Natural killer cell (primary cell): ENCODE data around the gene FUT8. TPM values are rescaled to one million over a fixed set of nuclear protein-coding genes. Genes with fewer than 3 reads are reported as not detected.

Experiments
- ATAC-seq, 3 donors: fragments of 150-1000 bp in 2 of 3; fragments of 200-7000 bp in 1 of 3; cut with Tn5 transposase; 1 replicate in 1 of 3; 2 replicates in 2 of 3; pipeline ENCODE4 v1.10.0; 2021; ENCODE audit warnings: mild to moderate bottlenecking in 2 of 3, moderate library complexity in 2 of 3
- DNase-seq, 2 donors: peaks; one replicate each; pipeline versions ENCODE4 v3.0.0 to v3.0.0-alpha.2; 2013 to 2021; ENCODE audit warnings: mixed read lengths in 1 of 2
- H3K27ac ChIP-seq: one replicate; pipeline ENCODE4 v1.5.1; 2013; ENCODE audit warnings: mild to moderate bottlenecking, low read length
- H3K27me3 ChIP-seq: one replicate; pipeline ENCODE4 v1.6.1; 2013; ENCODE audit warnings: low read length; ENCODE audit not compliant: control insufficient read depth, insufficient read depth
- H3K36me3 ChIP-seq: one replicate; pipeline ENCODE4 v1.6.1; 2013; ENCODE audit warnings: low read length; ENCODE audit not compliant: control insufficient read depth, insufficient read depth
- H3K4me1 ChIP-seq: one replicate; pipeline ENCODE4 v1.6.1; 2013; ENCODE audit warnings: low read length; ENCODE audit not compliant: control insufficient read depth, insufficient read depth
- H3K4me3 ChIP-seq: one replicate; pipeline ENCODE4 v1.5.1; 2013; ENCODE audit warnings: low read length
- H3K9me3 ChIP-seq: one replicate; pipeline ENCODE4 v1.6.1; 2013; ENCODE audit warnings: low read length; ENCODE audit not compliant: control insufficient read depth, insufficient read depth
- H3K27ac Mint-ChIP-seq, 2 donors: one replicate each; pipeline ENCODE4 v1.8.0; 2022; ENCODE audit warnings: mild to moderate bottlenecking in 2 of 2, mixed read lengths in 2 of 2, moderate library complexity in 1 of 2
- H3K27me3 Mint-ChIP-seq, 2 donors: one replicate each; pipeline ENCODE4 v1.8.0; 2022; ENCODE audit warnings: low read depth in 2 of 2, mixed read lengths in 2 of 2
- H3K36me3 Mint-ChIP-seq: one replicate; pipeline ENCODE4 v1.8.0; 2022; ENCODE audit warnings: mixed read lengths
- H3K4me1 Mint-ChIP-seq, 2 donors: one replicate each; pipeline ENCODE4 v1.8.0; 2022; ENCODE audit warnings: mixed read lengths in 2 of 2
- H3K4me3 Mint-ChIP-seq: one replicate; pipeline ENCODE4 v1.8.0; 2022; ENCODE audit warnings: mild to moderate bottlenecking, moderate library complexity, mixed read lengths
- H3K9me3 Mint-ChIP-seq, 2 donors: one replicate each; pipeline ENCODE4 v1.8.0; 2022; ENCODE audit warnings: mixed read lengths in 2 of 2
- WGBS: methylation state at CpG from one replicate; pipeline ENCODE4 v1.1.7; 2013; ENCODE audit warnings: missing lambda C conversion rate; ENCODE audit not compliant: insufficient coverage; 5-methylcytosine and 5-hydroxymethylcytosine counted together
- intact Hi-C: fragments of 100-400 bp; cut with micrococcal nuclease; formaldehyde crosslinking; loops from one replicate; pipeline ENCODE4 v1.14.2; 2022
- total RNA-seq, 4 donors: library from RNA; stranded (reverse); fragments of 120-200 nt in 1 of 4; gene quantifications; one replicate each; pipeline versions ENCODE4 v1.2.3 to v1.2.4, GENCODE V29; 2013 to 2022
- TF ChIP-seq, protein P1 (sequence below): fragments of 200-600 bp; IDR thresholded peaks from one replicate; pipeline ENCODE4 v1.8.0; 2022; ENCODE audit warnings: antibody characterized with exemption

The FUT8 gene
- total RNA-seq, 3 donors from 2014 or later (not counting 1 experiment from before 2014, with no cell fraction given): 20.7 to 29.2 (median 21.2) TPM

DNA sequence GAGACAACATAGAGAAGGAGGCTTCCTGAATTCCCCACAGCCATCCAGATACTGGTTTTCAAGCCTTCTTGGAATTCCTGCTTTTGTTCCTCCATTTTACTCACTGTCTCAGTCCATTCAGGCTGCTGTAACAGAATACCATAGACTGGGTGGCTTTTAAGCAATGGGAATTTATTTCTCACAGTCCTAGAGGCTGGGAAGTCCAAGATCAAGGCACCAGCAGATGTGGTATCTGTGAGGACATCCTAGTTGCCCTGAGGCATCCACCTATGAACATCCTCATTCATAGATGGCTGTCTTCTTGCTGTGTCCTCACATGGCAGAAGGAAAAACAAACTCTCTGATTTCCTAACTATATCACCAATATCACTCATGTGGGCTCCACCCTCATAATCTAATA lies 374.9 kb downstream of the FUT8 start:
- Mint-ChIP-seq H3K27ac (no peak overlapping the region), H3K9me3 (no peaks in the 10 kb centered on the region), H3K4me1 (no peaks in the 10 kb centered on the region)

GRCh38 chr14:65788876-65789275 lies 376.3 kb downstream of the FUT8 start:
- WGBS: 91% methylated on average over 3 of the region's 5 CpGs
- Mint-ChIP-seq H3K4me3 (no peak overlapping the region), H3K36me3 (no peaks in the 10 kb centered on the region), H3K27ac (peak overlapping the region in 1 of 2 donors; percentile 19), H3K27me3 (peaks cover 30 to 36% of the 10 kb centered on the region in 2 donors), H3K9me3 (no peaks in the 10 kb centered on the region), H3K4me1 (no peaks in the 10 kb centered on the region)
- H3K9me3 ChIP-seq: peaks cover 12% of the 10 kb centered on the region
- TF ChIP-seq, protein P1, sequence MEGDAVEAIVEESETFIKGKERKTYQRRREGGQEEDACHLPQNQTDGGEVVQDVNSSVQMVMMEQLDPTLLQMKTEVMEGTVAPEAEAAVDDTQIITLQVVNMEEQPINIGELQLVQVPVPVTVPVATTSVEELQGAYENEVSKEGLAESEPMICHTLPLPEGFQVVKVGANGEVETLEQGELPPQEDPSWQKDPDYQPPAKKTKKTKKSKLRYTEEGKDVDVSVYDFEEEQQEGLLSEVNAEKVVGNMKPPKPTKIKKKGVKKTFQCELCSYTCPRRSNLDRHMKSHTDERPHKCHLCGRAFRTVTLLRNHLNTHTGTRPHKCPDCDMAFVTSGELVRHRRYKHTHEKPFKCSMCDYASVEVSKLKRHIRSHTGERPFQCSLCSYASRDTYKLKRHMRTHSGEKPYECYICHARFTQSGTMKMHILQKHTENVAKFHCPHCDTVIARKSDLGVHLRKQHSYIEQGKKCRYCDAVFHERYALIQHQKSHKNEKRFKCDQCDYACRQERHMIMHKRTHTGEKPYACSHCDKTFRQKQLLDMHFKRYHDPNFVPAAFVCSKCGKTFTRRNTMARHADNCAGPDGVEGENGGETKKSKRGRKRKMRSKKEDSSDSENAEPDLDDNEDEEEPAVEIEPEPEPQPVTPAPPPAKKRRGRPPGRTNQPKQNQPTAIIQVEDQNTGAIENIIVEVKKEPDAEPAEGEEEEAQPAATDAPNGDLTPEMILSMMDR: no peak
- no peak overlapping the region for H3K4me3 ChIP-seq
- peaks cover 29% of the 10 kb centered on the region for H3K27me3 ChIP-seq
- DNase-seq (no peak), ATAC-seq (no peak)
- no peak overlapping the region for H3K27ac ChIP-seq
- peaks cover 27% of the 10 kb centered on the region for H3K4me1 ChIP-seq
- intact Hi-C loops: no loop called here
- H3K36me3 ChIP-seq: no peaks in the 10 kb centered on the region

More for the DNA sequence above, 374.9 kb downstream of the FUT8 start:
- no peak overlapping the region for H3K4me3 ChIP-seq
- Mint-ChIP-seq H3K27me3 (peaks cover 39 to 47% of the 10 kb centered on the region in 2 donors), H3K36me3 (no peaks in the 10 kb centered on the region), H3K4me3 (no peak overlapping the region)
- intact Hi-C loops: no loop called here
- peaks cover 12% of the 10 kb centered on the region for H3K9me3 ChIP-seq
- TF ChIP-seq, protein P1: no peak
- ATAC-seq: no peak
- DNase-seq: no peak
- H3K36me3 ChIP-seq: no peaks in the 10 kb centered on the region
- peaks cover 29% of the 10 kb centered on the region for H3K27me3 ChIP-seq
- H3K4me1 ChIP-seq: peaks cover 25% of the 10 kb centered on the region
- H3K27ac ChIP-seq: no peak overlapping the region

- H3K27me3 Mint-ChIP-seq: peaks cover 28 to 31% of the 10 kb centered on the region in 2 donors
- intact Hi-C loops: no loop called here
- no peaks in the 10 kb centered on the region for H3K36me3 Mint-ChIP-seq
- TF ChIP-seq, protein P1: no peak
- H3K27ac Mint-ChIP-seq: no peak overlapping the region
- no peak for ATAC-seq
- H3K27me3 ChIP-seq: peaks cover 30% of the 10 kb centered on the region
- no peaks in the 10 kb centered on the region for H3K9me3 Mint-ChIP-seq
- DNase-seq: no peak
- H3K4me3 ChIP-seq: no peak overlapping the region
- 87% methylated on average over 14 of the region's 14 CpGs for WGBS
- H3K27ac ChIP-seq: no peak overlapping the region
- H3K4me1 Mint-ChIP-seq: no peaks in the 10 kb centered on the region
- peaks cover 27% of the 10 kb centered on the region for H3K4me1 ChIP-seq
- peaks cover 12% of the 10 kb centered on the region for H3K9me3 ChIP-seq
- no peaks in the 10 kb centered on the region for H3K36me3 ChIP-seq
- H3K4me3 Mint-ChIP-seq: no peak overlapping the region
Observed at GRCh38 chr14:65789363-65789762, 376.8 kb downstream of the FUT8 start.

DNA sequence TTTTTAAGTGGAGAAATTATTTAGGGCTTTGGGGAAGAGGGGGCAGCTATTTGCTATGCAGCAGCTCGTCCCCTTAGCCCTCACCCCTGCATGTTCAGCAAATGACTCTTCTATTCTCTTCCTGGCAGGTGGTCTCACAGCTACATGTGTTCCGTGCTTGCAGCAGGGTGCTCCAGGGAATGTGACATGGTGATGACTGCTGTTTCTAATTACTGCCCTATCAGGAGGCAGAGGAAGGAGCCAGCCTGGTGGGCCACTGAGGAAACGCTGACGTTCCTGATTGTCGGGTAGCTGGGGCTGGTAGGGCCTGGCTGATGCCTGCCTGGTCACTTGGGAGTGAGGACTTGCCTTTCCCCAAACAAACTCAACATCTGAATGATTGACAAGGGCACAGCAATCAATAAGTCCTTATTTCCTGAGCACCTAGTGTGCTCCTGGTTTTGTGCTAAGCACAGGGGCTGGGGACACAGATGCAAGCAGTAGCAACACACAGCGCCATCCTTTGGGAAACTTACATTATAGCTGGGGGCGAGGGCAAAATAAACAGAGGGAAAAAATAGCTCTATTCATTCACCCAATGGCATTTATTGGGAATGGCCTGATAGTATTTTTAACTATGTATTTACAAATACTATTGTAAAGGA lies 377.8 kb downstream of the FUT8 start:
- peaks cover 31% of the 10 kb centered on the region for H3K27me3 ChIP-seq
- no peak overlapping the region for H3K27ac ChIP-seq
- H3K27ac Mint-ChIP-seq: no peak overlapping the region
- no peak for DNase-seq
- peaks cover 22 to 24% of the 10 kb centered on the region in 2 donors for H3K27me3 Mint-ChIP-seq
- intact Hi-C loops: loop anchor here (5.0 kb wide), 1 partner anchor 137 kb away; no protein-coding TSS in a partner anchor
- 87% methylated on average over 6 of the region's 7 CpGs for WGBS
- ATAC-seq: no peak
- no peak overlapping the region for H3K4me3 Mint-ChIP-seq
- H3K36me3 ChIP-seq: no peaks in the 10 kb centered on the region
- peaks cover 12% of the 10 kb centered on the region for H3K9me3 ChIP-seq
- no peak overlapping the region for H3K4me3 ChIP-seq
- H3K9me3 Mint-ChIP-seq: no peaks in the 10 kb centered on the region
- H3K36me3 Mint-ChIP-seq: no peaks in the 10 kb centered on the region
- peaks cover 27% of the 10 kb centered on the region for H3K4me1 ChIP-seq
- no peaks in the 10 kb centered on the region for H3K4me1 Mint-ChIP-seq
- TF ChIP-seq, protein P1: no peak
